ENCODE data around the gene ACBD6.

Gene ACBD6

GRCh38 chr1:180489313-180489712, 13.1 kb downstream of the ACBD6 start:
- Histone ChIP-seq H3K27ac (ENCODE audit: low read depth, low read length, poor library complexity, severe bottlenecking) (no peak overlapping the region), H4K20me1 (ENCODE audit: insufficient read depth, low read length) (no peaks in the 10 kb centered on the region), H3K36me3 (ENCODE audit: insufficient read depth, low read length) (peaks cover 59% of the 10 kb centered on the region; the same call in 1 of the 2 replicates), H3K9me2 (ENCODE audit: low read depth, low read length) (no peaks in the 10 kb centered on the region), H3F3A (ENCODE audit: insufficient read depth, low read length) (no peaks in the 10 kb centered on the region), H3K4me2 (ENCODE audit: low read length) (no peak overlapping the region), H2AFZ (ENCODE audit: low read length) (no peak overlapping the region), H3K4me1 (ENCODE audit: insufficient read depth, low read length, severe bottlenecking) (no peaks in the 10 kb centered on the region), H3K4me3 (ENCODE audit: low read depth, low read length, poor library complexity, severe bottlenecking) (no peak overlapping the region), H3K9ac (ENCODE audit: low read length) (no peak overlapping the region), H3K27me3 (ENCODE audit: insufficient read depth, low read length) (no peaks in the 10 kb centered on the region), H3K9me3 (ENCODE audit: low read length) (no peaks in the 10 kb centered on the region), H3K79me2 (ENCODE audit: insufficient read depth, low read length) (no peaks in the 10 kb centered on the region)
- TF ChIP-seq CTCF (IDR thresholded peaks at IDR 0.05; ENCODE audit: low read length) (no peak), EZH2 (IDR thresholded peaks at IDR 0.05; ENCODE audit: borderline replicate concordance, low read length) (no peak)

GRCh38 chr1:180488661-180489060, 13.7 kb downstream of the ACBD6 start:
- no peak for TF ChIP-seq EZH2 (IDR thresholded peaks at IDR 0.05; ENCODE audit: borderline replicate concordance, low read length)
- no peak for TF ChIP-seq CTCF (IDR thresholded peaks at IDR 0.05; ENCODE audit: low read length)
- Histone ChIP-seq H3K9me2 (ENCODE audit: low read depth, low read length) (no peaks in the 10 kb centered on the region), H4K20me1 (ENCODE audit: insufficient read depth, low read length) (no peaks in the 10 kb centered on the region), H3K4me2 (ENCODE audit: low read length) (no peak overlapping the region), H2AFZ (ENCODE audit: low read length) (no peak overlapping the region), H3K27ac (ENCODE audit: low read depth, low read length, poor library complexity, severe bottlenecking) (no peak overlapping the region), H3K27me3 (ENCODE audit: insufficient read depth, low read length) (no peaks in the 10 kb centered on the region), H3K9ac (ENCODE audit: low read length) (no peak overlapping the region), H3K79me2 (ENCODE audit: insufficient read depth, low read length) (no peaks in the 10 kb centered on the region), H3K4me3 (ENCODE audit: low read depth, low read length, poor library complexity, severe bottlenecking) (no peak overlapping the region), H3K36me3 (ENCODE audit: insufficient read depth, low read length) (peaks cover 55% of the 10 kb centered on the region; the same call in 1 of the 2 replicates), H3K4me1 (ENCODE audit: insufficient read depth, low read length, severe bottlenecking) (no peaks in the 10 kb centered on the region), H3K9me3 (ENCODE audit: low read length) (no peaks in the 10 kb centered on the region), H3F3A (ENCODE audit: insufficient read depth, low read length) (no peaks in the 10 kb centered on the region)

- Histone ChIP-seq H3K9me3 (ENCODE audit: low read length) (no peaks in the 10 kb centered on the region), H3K27me3 (ENCODE audit: insufficient read depth, low read length) (no peaks in the 10 kb centered on the region), H3F3A (ENCODE audit: insufficient read depth, low read length) (no peaks in the 10 kb centered on the region), H3K4me1 (ENCODE audit: insufficient read depth, low read length, severe bottlenecking) (peaks cover 9% of the 10 kb centered on the region), H3K79me2 (ENCODE audit: insufficient read depth, low read length) (no peaks in the 10 kb centered on the region), H3K36me3 (ENCODE audit: insufficient read depth, low read length) (peaks cover 42% of the 10 kb centered on the region; the same call in 1 of the 2 replicates), H3K9me2 (ENCODE audit: low read depth, low read length) (no peaks in the 10 kb centered on the region), H3K4me2 (ENCODE audit: low read length) (no peak overlapping the region), H2AFZ (ENCODE audit: low read length) (no peak overlapping the region), H4K20me1 (ENCODE audit: insufficient read depth, low read length) (no peaks in the 10 kb centered on the region), H3K4me3 (ENCODE audit: low read depth, low read length, poor library complexity, severe bottlenecking) (no peak overlapping the region), H3K27ac (ENCODE audit: low read depth, low read length, poor library complexity, severe bottlenecking) (no peak overlapping the region), H3K9ac (ENCODE audit: low read length) (no peak overlapping the region)
- TF ChIP-seq EZH2 (IDR thresholded peaks at IDR 0.05; ENCODE audit: borderline replicate concordance, low read length) (no peak), CTCF (IDR thresholded peaks at IDR 0.05; ENCODE audit: low read length) (no peak)
These were observed 16.3 kb downstream of the ACBD6 start for GRCh38 chr1:180486092-180486491.
